HCT116 (cell line): Measurements from ENCODE around the gene TLE5. TPM values are rescaled to one million over a fixed set of nuclear protein-coding genes. Genes with fewer than 3 reads are reported as not detected.

ENCODE experiments used
- ATAC-seq: fragments of 200-7000 bp; cut with Tn5 transposase; 2 replicates; pipeline ENCODE4 v1.9.1; 2020; ENCODE audit warnings: mild to moderate bottlenecking, moderate library complexity
- BruUV-seq: library from RNA; stranded (reverse); fragments of 400-500 nt; replicated peaks from 2 replicates; lab custom pipeline; 2021; lab: Mats Ljungman, UMichigan
- CTCF ChIA-PET: fragments of 300-600 bp; sonication (Branson Sonifier 250); formaldehyde crosslinking; loops from one replicate; lab custom pipeline; 2021; ENCODE audit warnings: antibody characterized with exemption; lab: Charles Lee
- POLR2A ChIA-PET: fragments of 300-600, 350-600 bp; sonication (Branson Sonifier 250); formaldehyde crosslinking; loops from one replicate; lab custom pipeline; 2021; ENCODE audit warnings: antibody characterized with exemption; lab: Charles Lee
- RAD21 ChIA-PET, 2 experiments: fragments of 300-600 bp; sonication (Branson Sonifier 250); formaldehyde crosslinking; loops; one replicate each; lab custom pipeline; 2023; ENCODE audit warnings: low total read pairs in 2 of 2; ENCODE audit not compliant: uncharacterized antibody in 2 of 2, unreplicated experiment in 2 of 2, low non-redundant PET in 1 of 2; lab: Charles Lee
- DNase-seq: peaks from one replicate; pipeline ENCODE4 v3.0.0-alpha.2; 2010; ENCODE audit warnings: low read depth, low spot score
- H2AFZ ChIP-seq: fragments of 200-600 bp; shearing (Covaris generic), sonication (generic); 2 replicates; pipeline ENCODE4 v1.6.1; 2017; ENCODE audit warnings: low read depth, mixed run types, mixed read lengths, antibody characterized with exemption, low read length; ENCODE audit not compliant: poor library complexity, severe bottlenecking
- H3K27ac ChIP-seq: 2 replicates; pipeline ENCODE4 v1.5.1; 2012; ENCODE audit warnings: low read depth, low read length
- H3K27me3 ChIP-seq: fragments of 200-600 bp; sonication (generic); 2 replicates; pipeline ENCODE4 v1.6.1; 2016; ENCODE audit warnings: mixed run types, low read length, mixed read lengths; ENCODE audit not compliant: insufficient read depth
- H3K36me3 ChIP-seq, 2 experiments: fragments of 200-500 bp in 1 of 2; fragments of 200-600 bp in 1 of 2; sonication (Bioruptor generic) in 1 of 2; sonication (generic) in 1 of 2; 2 replicates each; pipeline versions ENCODE4 v1.5.1 to v1.6.1; 2014 to 2016; ENCODE audit warnings: low read length in 2 of 2, inconsistent platforms in 1 of 2, mixed read lengths in 1 of 2, mixed run types in 1 of 2; ENCODE audit not compliant: insufficient read depth in 2 of 2, control insufficient read depth in 1 of 2
- H3K4me1 ChIP-seq, 2 experiments: fragments of 200-600 bp in 1 of 2; sonication (generic) in 1 of 2; 2 replicates each; pipeline versions ENCODE4 v1.5.1 to v1.6.1; 2012 to 2017; ENCODE audit warnings: low read length in 2 of 2, inconsistent platforms in 1 of 2, mild to moderate bottlenecking in 1 of 2, mixed read lengths in 1 of 2, mixed run types in 1 of 2, moderate library complexity in 1 of 2; ENCODE audit not compliant: insufficient read depth in 2 of 2, control insufficient read depth in 1 of 2
- H3K4me2 ChIP-seq: fragments of 200-600 bp; sonication (generic); 2 replicates; pipeline ENCODE4 v1.6.1; 2017; ENCODE audit warnings: mixed run types, low read length, mixed read lengths
- H3K4me3 ChIP-seq, 2 experiments: fragments of 200-600 bp in 1 of 2; sonication (generic) in 1 of 2; replicated peaks in 1 of 2; 2 replicates each; pipeline ENCODE4 v1.5.1; 2011 to 2016; ENCODE audit warnings: low read length in 2 of 2, control low read depth in 1 of 2, low read depth in 1 of 2, mild to moderate bottlenecking in 1 of 2, mixed read lengths in 1 of 2, mixed run types in 1 of 2
- H3K79me2 ChIP-seq: fragments of 200-600 bp; sonication (generic); 2 replicates; pipeline ENCODE4 v1.6.1; 2017; ENCODE audit warnings: mild to moderate bottlenecking, mixed run types, low read length, moderate library complexity, mixed read lengths; ENCODE audit not compliant: insufficient read depth
- H3K9ac ChIP-seq: fragments of 200-600 bp; sonication (generic); 2 replicates; pipeline ENCODE4 v1.6.1; 2016; ENCODE audit warnings: low read length, mixed read lengths
- H3K9me2 ChIP-seq: fragments of 200-600 bp; sonication (generic), shearing (Covaris generic); 2 replicates; pipeline ENCODE4 v1.6.1; 2017; ENCODE audit warnings: mixed run types, mild to moderate bottlenecking, moderate library complexity; ENCODE audit not compliant: insufficient read depth
- H3K9me3 ChIP-seq, 2 experiments: fragments of 200-500 bp in 1 of 2; fragments of 200-600 bp in 1 of 2; sonication (Bioruptor generic) in 1 of 2; sonication (generic) in 1 of 2; 2 replicates each; pipeline ENCODE4 v1.6.1; 2014 to 2017; ENCODE audit warnings: low read length in 2 of 2, mixed read lengths in 2 of 2, inconsistent platforms in 1 of 2, low read depth in 1 of 2, mild to moderate bottlenecking in 1 of 2, mixed run types in 1 of 2, moderate library complexity in 1 of 2; ENCODE audit not compliant: control insufficient read depth in 1 of 2, insufficient read depth in 1 of 2
- H4K20me1 ChIP-seq: fragments of 200-600 bp; sonication (generic), shearing (Covaris generic); 2 replicates; pipeline ENCODE4 v1.6.1; 2017; ENCODE audit warnings: mixed run types, mild to moderate bottlenecking, moderate library complexity; ENCODE audit not compliant: insufficient read depth
- JUND ChIP-seq: IDR thresholded peaks from 2 replicates; pipeline ENCODE4 v1.6.1; 2012
- POLR2A ChIP-seq: IDR thresholded peaks from 2 replicates; pipeline ENCODE4 v1.7.0; 2011; ENCODE audit warnings: borderline replicate concordance; ENCODE audit not compliant: insufficient read depth, insufficient read length; ENCODE audit errors: extremely low read depth
- POLR2AphosphoS5 ChIP-seq: IDR thresholded peaks from 2 replicates; pipeline ENCODE4 v1.6.1; 2011; ENCODE audit warnings: mild to moderate bottlenecking, low read depth, low read length, moderate library complexity
- TCF7L2 ChIP-seq: IDR thresholded peaks from 2 replicates; pipeline ENCODE4 v1.7.0; 2011; ENCODE audit warnings: borderline replicate concordance, inconsistent platforms; ENCODE audit not compliant: insufficient read depth, insufficient read length; ENCODE audit errors: extremely low read depth
- ZBTB33 ChIP-seq: IDR thresholded peaks from 2 replicates; pipeline ENCODE4 v1.6.1; 2011; ENCODE audit warnings: mild to moderate bottlenecking, low read length, moderate library complexity; ENCODE audit not compliant: insufficient replicate concordance; ENCODE audit errors: extremely low read depth
- intact Hi-C: fragments of 100-400 bp; cut with micrococcal nuclease; formaldehyde crosslinking; loops from 2 replicates; pipeline ENCODE4 v1.10.0; 2022
- total RNA-seq: library from RNA; stranded (reverse); gene quantifications from one replicate; pipeline ENCODE4 v1.2.1, GENCODE V29; 2021; ENCODE audit not compliant: unreplicated experiment
- TF ChIP-seq, protein P1 (sequence below): IDR thresholded peaks from 2 replicates; pipeline ENCODE4 v1.6.1; 2012
- TF ChIP-seq, protein P2 (sequence below): IDR thresholded peaks from 2 replicates; pipeline ENCODE4 v1.6.1; 2012

The TLE5 gene
- total RNA-seq, 1 experiment from 2014 or later: 263 TPM

DNA sequence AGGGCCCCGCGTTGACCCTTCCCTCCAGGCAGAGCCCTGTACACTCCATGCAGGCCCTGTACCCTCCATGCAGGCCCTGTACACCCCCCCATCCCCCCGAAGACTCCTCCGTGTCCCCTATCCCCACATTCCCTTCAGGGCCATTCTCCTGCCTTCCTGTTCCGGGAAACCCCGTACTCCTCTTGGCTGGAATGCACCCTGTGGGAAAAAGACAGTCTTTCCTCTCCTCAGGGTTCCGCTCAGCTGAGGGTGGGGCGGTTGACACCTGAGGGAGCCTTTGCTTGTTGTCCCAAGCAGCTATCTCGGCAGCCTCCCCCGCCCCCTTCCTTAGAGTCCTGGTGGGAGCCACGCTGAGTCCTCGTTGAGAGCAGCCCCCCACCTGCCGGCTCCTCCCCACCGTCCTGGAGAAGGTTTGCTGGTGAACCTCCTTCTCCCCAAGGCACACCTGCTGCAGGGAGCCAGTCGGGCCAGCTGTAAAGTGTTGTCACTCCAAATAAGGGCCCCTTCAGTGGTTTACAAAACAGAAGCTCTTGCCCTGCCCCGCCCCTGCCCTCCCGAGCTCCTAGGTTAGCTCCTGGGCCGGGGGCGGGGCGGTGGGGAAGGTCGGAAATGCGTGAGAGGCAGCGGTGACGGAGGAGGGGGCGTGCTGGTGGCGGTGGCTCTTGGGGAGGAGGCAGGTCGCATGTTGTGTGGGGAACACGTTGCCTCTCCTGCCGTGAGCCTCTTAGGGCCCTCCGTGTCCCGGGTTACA, 33.3 kb upstream of the TLE5 start:
- Histone ChIP-seq H3K9me3 (no peaks in the 10 kb centered on the region), H3K36me3 (no peaks in the 10 kb centered on the region), H4K20me1 (no peaks in the 10 kb centered on the region), H3K4me3 (peak overlapping the region; percentile 92 to 94), H3K27me3 (no peaks in the 10 kb centered on the region), H3K27ac (peak overlapping the region; percentile 75; the same call in 1 of the 2 replicates), H3K4me2 (peak overlapping the region; percentile 87), H2AFZ (no peak overlapping the region), H3K79me2 (peaks cover 62% of the 10 kb centered on the region), H3K9ac (peak overlapping the region; percentile 93), H3K9me2 (no peaks in the 10 kb centered on the region), H3K4me1 (peaks cover 3 to 19% of the 10 kb centered on the region in 2 experiments; a peak in 3 of 4 replicates)
- intact Hi-C loops: no loop called here
- DNase-seq (no peak), ATAC-seq (no peak)
- ChIA-PET CTCF (interaction anchor here (1.1 kb wide), 1 partner anchor 34 kb away, joined by 3 read pairs; no protein-coding TSS in a partner anchor), RAD21 (no interaction called here), POLR2A (no interaction called here)
- no TSS peak for BruUV-seq
- no peak for TF ChIP-seq TCF7L2
- no peak for TF ChIP-seq POLR2A
- no peak for TF ChIP-seq JUND
- no peak for TF ChIP-seq ZBTB33
- TF ChIP-seq, protein P1, sequence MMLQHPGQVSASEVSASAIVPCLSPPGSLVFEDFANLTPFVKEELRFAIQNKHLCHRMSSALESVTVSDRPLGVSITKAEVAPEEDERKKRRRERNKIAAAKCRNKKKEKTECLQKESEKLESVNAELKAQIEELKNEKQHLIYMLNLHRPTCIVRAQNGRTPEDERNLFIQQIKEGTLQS: no peak
- no peak for TF ChIP-seq POLR2AphosphoS5
- TF ChIP-seq, protein P2, sequence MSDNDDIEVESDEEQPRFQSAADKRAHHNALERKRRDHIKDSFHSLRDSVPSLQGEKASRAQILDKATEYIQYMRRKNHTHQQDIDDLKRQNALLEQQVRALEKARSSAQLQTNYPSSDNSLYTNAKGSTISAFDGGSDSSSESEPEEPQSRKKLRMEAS: no peak
